ENCODE measurements around the gene XYLT1. TPM values are rescaled to one million over a fixed set of nuclear protein-coding genes. Genes with fewer than 3 reads are reported as not detected.
A peak's percentile ranks its signal among the peaks of the same experiment; 100 is the strongest.

The XYLT1 gene
- total and polyA plus RNA-seq, 10 of the 15 experiments (the other 5 are each of a cell fraction or from before 2014, with no cell fraction given), result 0.88 to 14.8 (median 5.8) TPM

DNA sequence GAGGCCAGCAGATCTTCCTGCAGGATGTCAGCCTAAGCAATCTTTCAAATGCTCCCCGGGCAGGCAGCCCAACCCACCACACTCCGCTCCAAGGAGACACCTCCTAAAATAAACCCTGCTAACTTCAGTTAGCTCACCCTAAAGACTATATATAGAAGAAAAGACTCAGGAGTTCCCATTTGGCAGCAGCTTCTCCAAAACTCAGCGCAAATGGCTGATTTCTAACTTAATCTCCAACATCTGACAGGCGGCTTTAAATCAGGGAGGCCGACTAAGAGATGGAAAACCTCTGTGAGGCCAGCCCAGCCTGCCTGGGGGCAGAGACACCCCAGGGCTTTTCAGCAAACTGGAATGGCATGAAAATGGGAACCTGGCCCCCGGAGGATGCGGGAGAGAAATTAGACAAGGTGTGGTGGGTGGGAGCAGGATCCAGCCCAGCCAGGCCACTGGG, 91.6 kb downstream of the XYLT1 start (continued):
- TF ChIP-seq IRF3 (IDR thresholded peaks at IDR 0.05), result no peak
- TF ChIP-seq LARP7 (IDR thresholded peaks at IDR 0.05), result no peak
- no peak for TF ChIP-seq SIN3A (IDR thresholded peaks at IDR 0.05; ENCODE audit: low read depth, low read length)

GRCh38 chr16:17377360-17378324, 93.1 kb downstream of the XYLT1 start:
- Histone ChIP-seq H3K9ac (ENCODE audit: control insufficient read depth, insufficient read depth, low read length) (peak overlapping the region; percentile 62), H3K4me3 (0 out of 2 replicates have a peak overlapping the region, but pooled peaks have one; percentile 43), H3K79me2 (ENCODE audit: control insufficient read depth, insufficient read depth, low read length) (no peaks in the 10 kb centered on the region), H3K36me3 (ENCODE audit: control insufficient read depth in 2 of 2, insufficient read depth in 2 of 2, low read length in 1 of 2) (no peaks in the 10 kb centered on the region; a peak in 1 of 4 replicates), H3K27ac (ENCODE audit: control insufficient read depth, insufficient read depth) (peak overlapping the region; percentile 72), H3K4me1 (ENCODE audit: control insufficient read depth, insufficient read depth, low read length) (peaks cover 35% of the 10 kb centered on the region), H3K27me3 (replicated peaks in 1 of 2; ENCODE audit: control insufficient read depth in 2 of 2, insufficient read depth in 2 of 2, low read length in 1 of 2) (no peaks in the 10 kb centered on the region), H4K20me1 (ENCODE audit: control insufficient read depth, insufficient read depth) (no peaks in the 10 kb centered on the region), H3K9me3 (replicated peaks; ENCODE audit: control insufficient read depth, insufficient read depth, low read length) (no peaks in the 10 kb centered on the region), H3K4me2 (ENCODE audit: control insufficient read depth, insufficient read depth) (peak overlapping the region; percentile 73), H2AFZ (ENCODE audit: control insufficient read depth, low read depth, low read length) (no peak overlapping the region; the same call in none of the 2 replicates)
- SMC1A ChIA-PET (ENCODE audit: uncharacterized antibody, unreplicated experiment), result interaction anchor here (0.7 to 22.0 kb wide), 28 partner anchors 10 to 510 kb away, joined by 3 to 303 read pairs (median 6); no protein-coding TSS in a partner anchor
- in situ Hi-C loops (cut with MboI), result no loop called here
- TSS peak; percentile 94 for BruUV-seq (replicated peaks)
- FAIRE-seq (peak; percentile 83), ATAC-seq (peak; percentile 90), DNase-seq (ENCODE audit: low read depth, low spot score) (peak; percentile 80)
- RAD21 ChIA-PET (ENCODE audit: unreplicated experiment), result interaction anchor here (0.6 to 13.5 kb wide), 28 partner anchors 8 to 1382 kb away, joined by 3 to 162 read pairs (median 5); no protein-coding TSS in a partner anchor
- POLR2A ChIA-PET, result interaction anchor here (0.6 to 3.0 kb wide), 16 partner anchors 12 to 833 kb away, joined by 3 to 17 read pairs (median 6); no protein-coding TSS in a partner anchor
- intact Hi-C loops (cut with micrococcal nuclease; ENCODE audit: unreplicated experiment), result no loop called here
- CTCF ChIA-PET, result interaction anchor here (0.6 to 4.7 kb wide), 18 partner anchors 8 to 516 kb away, joined by 3 to 32 read pairs (median 5); no protein-coding TSS in a partner anchor
- WGBS (ENCODE audit: insufficient coverage, insufficient replicate concordance, low lambda C conversion rate, missing lambda C conversion rate), result 14% methylated on average over 11 of the region's 11 CpGs
- TF ChIP-seq PML (IDR thresholded peaks at IDR 0.05; ENCODE audit: low read length) (peak; percentile 41; the same call in 1 of the 2 replicates), SRF (IDR thresholded peaks at IDR 0.05; ENCODE audit: low read depth in 2 of 2, low read length in 2 of 2) (no peak), NBN (IDR thresholded peaks at IDR 0.05) (peak; percentile 80), CHD4 (IDR thresholded peaks at IDR 0.05) (no peak)
- TF ChIP-seq, protein P1, sequence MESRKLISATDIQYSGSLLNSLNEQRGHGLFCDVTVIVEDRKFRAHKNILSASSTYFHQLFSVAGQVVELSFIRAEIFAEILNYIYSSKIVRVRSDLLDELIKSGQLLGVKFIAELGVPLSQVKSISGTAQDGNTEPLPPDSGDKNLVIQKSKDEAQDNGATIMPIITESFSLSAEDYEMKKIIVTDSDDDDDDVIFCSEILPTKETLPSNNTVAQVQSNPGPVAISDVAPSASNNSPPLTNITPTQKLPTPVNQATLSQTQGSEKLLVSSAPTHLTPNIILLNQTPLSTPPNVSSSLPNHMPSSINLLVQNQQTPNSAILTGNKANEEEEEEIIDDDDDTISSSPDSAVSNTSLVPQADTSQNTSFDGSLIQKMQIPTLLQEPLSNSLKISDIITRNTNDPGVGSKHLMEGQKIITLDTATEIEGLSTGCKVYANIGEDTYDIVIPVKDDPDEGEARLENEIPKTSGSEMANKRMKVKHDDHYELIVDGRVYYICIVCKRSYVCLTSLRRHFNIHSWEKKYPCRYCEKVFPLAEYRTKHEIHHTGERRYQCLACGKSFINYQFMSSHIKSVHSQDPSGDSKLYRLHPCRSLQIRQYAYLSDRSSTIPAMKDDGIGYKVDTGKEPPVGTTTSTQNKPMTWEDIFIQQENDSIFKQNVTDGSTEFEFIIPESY (IDR thresholded peaks at IDR 0.05), result no peak
- TF ChIP-seq, protein P2, sequence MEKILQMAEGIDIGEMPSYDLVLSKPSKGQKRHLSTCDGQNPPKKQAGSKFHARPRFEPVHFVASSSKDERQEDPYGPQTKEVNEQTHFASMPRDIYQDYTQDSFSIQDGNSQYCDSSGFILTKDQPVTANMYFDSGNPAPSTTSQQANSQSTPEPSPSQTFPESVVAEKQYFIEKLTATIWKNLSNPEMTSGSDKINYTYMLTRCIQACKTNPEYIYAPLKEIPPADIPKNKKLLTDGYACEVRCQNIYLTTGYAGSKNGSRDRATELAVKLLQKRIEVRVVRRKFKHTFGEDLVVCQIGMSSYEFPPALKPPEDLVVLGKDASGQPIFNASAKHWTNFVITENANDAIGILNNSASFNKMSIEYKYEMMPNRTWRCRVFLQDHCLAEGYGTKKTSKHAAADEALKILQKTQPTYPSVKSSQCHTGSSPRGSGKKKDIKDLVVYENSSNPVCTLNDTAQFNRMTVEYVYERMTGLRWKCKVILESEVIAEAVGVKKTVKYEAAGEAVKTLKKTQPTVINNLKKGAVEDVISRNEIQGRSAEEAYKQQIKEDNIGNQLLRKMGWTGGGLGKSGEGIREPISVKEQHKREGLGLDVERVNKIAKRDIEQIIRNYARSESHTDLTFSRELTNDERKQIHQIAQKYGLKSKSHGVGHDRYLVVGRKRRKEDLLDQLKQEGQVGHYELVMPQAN (conservative IDR thresholded peaks at IDR 0.05), result 0 out of 2 replicates have a peak, but pooled peaks have one; percentile 47

All from GM12878 (cell line).